Measurements from ENCODE around the gene ACAP3.
A peak's percentile ranks its signal among the peaks of the same experiment; 100 is the strongest.

The ACAP3 gene

GRCh38 chr1:1299686-1300351 lies 7.9 kb downstream of the ACAP3 start:
- DNase-seq (ENCODE audit: low read depth) = no peak

GRCh38 chr1:1298861-1299685 lies 8.7 kb downstream of the ACAP3 start:
- DNase-seq (ENCODE audit: low read depth) = no peak

- no peak for DNase-seq (ENCODE audit: low read depth)
Observed at GRCh38 chr1:1297802-1298424, 9.8 kb downstream of the ACAP3 start.

GRCh38 chr1:1296070-1297061 lies 11.4 kb downstream of the ACAP3 start:
- no peak for DNase-seq (ENCODE audit: low read depth)

- no peak for DNase-seq (ENCODE audit: low read depth)
Observed at GRCh38 chr1:1295154-1295923, 12.4 kb downstream of the ACAP3 start.

- no peak for DNase-seq (ENCODE audit: low read depth)
Observed at GRCh38 chr1:1294250-1294890, 13.4 kb downstream of the ACAP3 start.

GRCh38 chr1:1293263-1294249 lies 14.2 kb downstream of the ACAP3 start:
- no peak for DNase-seq (ENCODE audit: low read depth)

- DNase-seq (ENCODE audit: low read depth) = no peak
Observed at GRCh38 chr1:1292851-1293250, 14.9 kb downstream of the ACAP3 start.

GRCh38 chr1:1292442-1292779 lies 15.3 kb downstream of the ACAP3 start:
- no peak for DNase-seq (ENCODE audit: low read depth)

- peak; percentile 49 for DNase-seq (ENCODE audit: low read depth)
Observed at GRCh38 chr1:1291548-1292441, 15.9 kb downstream of the ACAP3 start.

- no peak for DNase-seq (ENCODE audit: low read depth)
Observed at GRCh38 chr1:1291023-1291528, 16.7 kb downstream of the ACAP3 start.

GRCh38 chr1:1290238-1290731 lies 17.4 kb downstream of the ACAP3 start:
- DNase-seq (ENCODE audit: low read depth) = peak; percentile 33

GRCh38 chr1:1287288-1288110 lies 20.2 kb downstream of the ACAP3 start:
- DNase-seq (ENCODE audit: low read depth) = no peak

GRCh38 chr1:1286313-1287261 lies 21.1 kb downstream of the ACAP3 start:
- no peak for DNase-seq (ENCODE audit: low read depth)

GRCh38 chr1:1285611-1286311 lies 22.0 kb downstream of the ACAP3 start:
- DNase-seq (ENCODE audit: low read depth) = no peak
